ENCODE results near the gene ZNF235. TPM values are rescaled to one million over a fixed set of nuclear protein-coding genes. Genes with fewer than 3 reads are reported as not detected.

Gene ZNF235
- total and polyA plus RNA-seq, 2 of the 8 experiments (the other 6 are each of a cell fraction or from before 2014, with no cell fraction given), result 2.0 to 5.3 TPM

DNA sequence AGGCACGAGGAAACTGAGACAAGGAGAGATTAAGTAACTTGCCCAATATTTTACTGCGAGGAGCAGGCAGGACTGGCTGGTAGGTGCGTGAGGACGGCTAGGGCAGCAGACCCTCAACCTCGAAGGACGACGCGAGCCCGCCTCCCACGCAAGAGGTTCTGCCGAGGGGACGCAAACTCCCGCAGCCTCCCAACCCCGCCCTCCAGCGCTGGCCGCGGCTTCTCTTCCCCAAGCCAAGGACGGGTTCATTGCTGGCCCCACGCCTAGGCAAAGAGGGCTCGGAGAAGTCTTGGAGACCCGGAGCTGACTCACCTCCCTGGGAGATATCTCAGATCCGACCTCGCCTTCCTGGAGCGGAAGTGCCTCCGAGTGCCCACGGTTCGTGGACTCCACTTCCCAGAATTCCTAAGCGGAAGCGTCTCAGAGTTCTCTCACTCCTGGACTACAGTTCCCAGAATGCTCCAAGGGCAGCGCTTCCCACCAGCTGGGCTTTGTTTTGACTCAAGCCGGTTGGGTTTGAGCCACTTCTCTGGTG, at the start of gene ZNF235 (continued):
- TF ChIP-seq FOSL1 (IDR thresholded peaks at IDR 0.05; ENCODE audit: insufficient read depth, low read depth, low read length) (no peak), GABPA (IDR thresholded peaks at IDR 0.05; ENCODE audit: borderline replicate concordance, insufficient read depth, low read length) (peak; percentile 93; the same call in 1 of the 2 replicates), EZH2 (IDR thresholded peaks at IDR 0.05; ENCODE audit: low read depth, low read length, severe bottlenecking) (no peak), ZNF274 (IDR thresholded peaks at IDR 0.05; ENCODE audit: borderline replicate concordance, extremely low read depth, low read length) (no peak), POLR2A (IDR thresholded peaks at IDR 0.05; ENCODE audit: control extremely low read depth in 1 of 2, low read depth in 2 of 2, low read length in 2 of 2) (peak; percentile 29 to 66)
- TF ChIP-seq, protein P1, sequence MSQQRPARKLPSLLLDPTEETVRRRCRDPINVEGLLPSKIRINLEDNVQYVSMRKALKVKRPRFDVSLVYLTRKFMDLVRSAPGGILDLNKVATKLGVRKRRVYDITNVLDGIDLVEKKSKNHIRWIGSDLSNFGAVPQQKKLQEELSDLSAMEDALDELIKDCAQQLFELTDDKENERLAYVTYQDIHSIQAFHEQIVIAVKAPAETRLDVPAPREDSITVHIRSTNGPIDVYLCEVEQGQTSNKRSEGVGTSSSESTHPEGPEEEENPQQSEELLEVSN (IDR thresholded peaks at IDR 0.05), result 0 out of 2 replicates have a peak, but pooled peaks have one; percentile 27
- TF ChIP-seq, protein P2, sequence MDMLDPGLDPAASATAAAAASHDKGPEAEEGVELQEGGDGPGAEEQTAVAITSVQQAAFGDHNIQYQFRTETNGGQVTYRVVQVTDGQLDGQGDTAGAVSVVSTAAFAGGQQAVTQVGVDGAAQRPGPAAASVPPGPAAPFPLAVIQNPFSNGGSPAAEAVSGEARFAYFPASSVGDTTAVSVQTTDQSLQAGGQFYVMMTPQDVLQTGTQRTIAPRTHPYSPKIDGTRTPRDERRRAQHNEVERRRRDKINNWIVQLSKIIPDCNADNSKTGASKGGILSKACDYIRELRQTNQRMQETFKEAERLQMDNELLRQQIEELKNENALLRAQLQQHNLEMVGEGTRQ (IDR thresholded peaks at IDR 0.05; ENCODE audit: low read length), result no peak
- TF ChIP-seq, protein P3, sequence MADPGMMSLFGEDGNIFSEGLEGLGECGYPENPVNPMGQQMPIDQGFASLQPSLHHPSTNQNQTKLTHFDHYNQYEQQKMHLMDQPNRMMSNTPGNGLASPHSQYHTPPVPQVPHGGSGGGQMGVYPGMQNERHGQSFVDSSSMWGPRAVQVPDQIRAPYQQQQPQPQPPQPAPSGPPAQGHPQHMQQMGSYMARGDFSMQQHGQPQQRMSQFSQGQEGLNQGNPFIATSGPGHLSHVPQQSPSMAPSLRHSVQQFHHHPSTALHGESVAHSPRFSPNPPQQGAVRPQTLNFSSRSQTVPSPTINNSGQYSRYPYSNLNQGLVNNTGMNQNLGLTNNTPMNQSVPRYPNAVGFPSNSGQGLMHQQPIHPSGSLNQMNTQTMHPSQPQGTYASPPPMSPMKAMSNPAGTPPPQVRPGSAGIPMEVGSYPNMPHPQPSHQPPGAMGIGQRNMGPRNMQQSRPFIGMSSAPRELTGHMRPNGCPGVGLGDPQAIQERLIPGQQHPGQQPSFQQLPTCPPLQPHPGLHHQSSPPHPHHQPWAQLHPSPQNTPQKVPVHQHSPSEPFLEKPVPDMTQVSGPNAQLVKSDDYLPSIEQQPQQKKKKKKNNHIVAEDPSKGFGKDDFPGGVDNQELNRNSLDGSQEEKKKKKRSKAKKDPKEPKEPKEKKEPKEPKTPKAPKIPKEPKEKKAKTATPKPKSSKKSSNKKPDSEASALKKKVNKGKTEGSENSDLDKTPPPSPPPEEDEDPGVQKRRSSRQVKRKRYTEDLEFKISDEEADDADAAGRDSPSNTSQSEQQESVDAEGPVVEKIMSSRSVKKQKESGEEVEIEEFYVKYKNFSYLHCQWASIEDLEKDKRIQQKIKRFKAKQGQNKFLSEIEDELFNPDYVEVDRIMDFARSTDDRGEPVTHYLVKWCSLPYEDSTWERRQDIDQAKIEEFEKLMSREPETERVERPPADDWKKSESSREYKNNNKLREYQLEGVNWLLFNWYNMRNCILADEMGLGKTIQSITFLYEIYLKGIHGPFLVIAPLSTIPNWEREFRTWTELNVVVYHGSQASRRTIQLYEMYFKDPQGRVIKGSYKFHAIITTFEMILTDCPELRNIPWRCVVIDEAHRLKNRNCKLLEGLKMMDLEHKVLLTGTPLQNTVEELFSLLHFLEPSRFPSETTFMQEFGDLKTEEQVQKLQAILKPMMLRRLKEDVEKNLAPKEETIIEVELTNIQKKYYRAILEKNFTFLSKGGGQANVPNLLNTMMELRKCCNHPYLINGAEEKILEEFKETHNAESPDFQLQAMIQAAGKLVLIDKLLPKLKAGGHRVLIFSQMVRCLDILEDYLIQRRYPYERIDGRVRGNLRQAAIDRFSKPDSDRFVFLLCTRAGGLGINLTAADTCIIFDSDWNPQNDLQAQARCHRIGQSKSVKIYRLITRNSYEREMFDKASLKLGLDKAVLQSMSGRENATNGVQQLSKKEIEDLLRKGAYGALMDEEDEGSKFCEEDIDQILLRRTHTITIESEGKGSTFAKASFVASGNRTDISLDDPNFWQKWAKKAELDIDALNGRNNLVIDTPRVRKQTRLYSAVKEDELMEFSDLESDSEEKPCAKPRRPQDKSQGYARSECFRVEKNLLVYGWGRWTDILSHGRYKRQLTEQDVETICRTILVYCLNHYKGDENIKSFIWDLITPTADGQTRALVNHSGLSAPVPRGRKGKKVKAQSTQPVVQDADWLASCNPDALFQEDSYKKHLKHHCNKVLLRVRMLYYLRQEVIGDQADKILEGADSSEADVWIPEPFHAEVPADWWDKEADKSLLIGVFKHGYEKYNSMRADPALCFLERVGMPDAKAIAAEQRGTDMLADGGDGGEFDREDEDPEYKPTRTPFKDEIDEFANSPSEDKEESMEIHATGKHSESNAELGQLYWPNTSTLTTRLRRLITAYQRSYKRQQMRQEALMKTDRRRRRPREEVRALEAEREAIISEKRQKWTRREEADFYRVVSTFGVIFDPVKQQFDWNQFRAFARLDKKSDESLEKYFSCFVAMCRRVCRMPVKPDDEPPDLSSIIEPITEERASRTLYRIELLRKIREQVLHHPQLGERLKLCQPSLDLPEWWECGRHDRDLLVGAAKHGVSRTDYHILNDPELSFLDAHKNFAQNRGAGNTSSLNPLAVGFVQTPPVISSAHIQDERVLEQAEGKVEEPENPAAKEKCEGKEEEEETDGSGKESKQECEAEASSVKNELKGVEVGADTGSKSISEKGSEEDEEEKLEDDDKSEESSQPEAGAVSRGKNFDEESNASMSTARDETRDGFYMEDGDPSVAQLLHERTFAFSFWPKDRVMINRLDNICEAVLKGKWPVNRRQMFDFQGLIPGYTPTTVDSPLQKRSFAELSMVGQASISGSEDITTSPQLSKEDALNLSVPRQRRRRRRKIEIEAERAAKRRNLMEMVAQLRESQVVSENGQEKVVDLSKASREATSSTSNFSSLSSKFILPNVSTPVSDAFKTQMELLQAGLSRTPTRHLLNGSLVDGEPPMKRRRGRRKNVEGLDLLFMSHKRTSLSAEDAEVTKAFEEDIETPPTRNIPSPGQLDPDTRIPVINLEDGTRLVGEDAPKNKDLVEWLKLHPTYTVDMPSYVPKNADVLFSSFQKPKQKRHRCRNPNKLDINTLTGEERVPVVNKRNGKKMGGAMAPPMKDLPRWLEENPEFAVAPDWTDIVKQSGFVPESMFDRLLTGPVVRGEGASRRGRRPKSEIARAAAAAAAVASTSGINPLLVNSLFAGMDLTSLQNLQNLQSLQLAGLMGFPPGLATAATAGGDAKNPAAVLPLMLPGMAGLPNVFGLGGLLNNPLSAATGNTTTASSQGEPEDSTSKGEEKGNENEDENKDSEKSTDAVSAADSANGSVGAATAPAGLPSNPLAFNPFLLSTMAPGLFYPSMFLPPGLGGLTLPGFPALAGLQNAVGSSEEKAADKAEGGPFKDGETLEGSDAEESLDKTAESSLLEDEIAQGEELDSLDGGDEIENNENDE (IDR thresholded peaks at IDR 0.05; ENCODE audit: insufficient replicate concordance, low read length), result no peak
